GM18909 (cell line): ENCODE data around the gene DDR1.
"Not testable (repeated sequence)": the region's sequence is repeated elsewhere in the genome, so short reads cannot be mapped to it uniquely, and the experiment has no call there.

ENCODE experiments used
- ATAC-seq: cut with Tn5 transposase; IDR thresholded peaks from one replicate; pipeline ENCODE4 v1.9.1; 2021; ENCODE audit warnings: mild to moderate bottlenecking; ENCODE audit not compliant: unreplicated experiment, poor library complexity

The DDR1 gene

DNA sequence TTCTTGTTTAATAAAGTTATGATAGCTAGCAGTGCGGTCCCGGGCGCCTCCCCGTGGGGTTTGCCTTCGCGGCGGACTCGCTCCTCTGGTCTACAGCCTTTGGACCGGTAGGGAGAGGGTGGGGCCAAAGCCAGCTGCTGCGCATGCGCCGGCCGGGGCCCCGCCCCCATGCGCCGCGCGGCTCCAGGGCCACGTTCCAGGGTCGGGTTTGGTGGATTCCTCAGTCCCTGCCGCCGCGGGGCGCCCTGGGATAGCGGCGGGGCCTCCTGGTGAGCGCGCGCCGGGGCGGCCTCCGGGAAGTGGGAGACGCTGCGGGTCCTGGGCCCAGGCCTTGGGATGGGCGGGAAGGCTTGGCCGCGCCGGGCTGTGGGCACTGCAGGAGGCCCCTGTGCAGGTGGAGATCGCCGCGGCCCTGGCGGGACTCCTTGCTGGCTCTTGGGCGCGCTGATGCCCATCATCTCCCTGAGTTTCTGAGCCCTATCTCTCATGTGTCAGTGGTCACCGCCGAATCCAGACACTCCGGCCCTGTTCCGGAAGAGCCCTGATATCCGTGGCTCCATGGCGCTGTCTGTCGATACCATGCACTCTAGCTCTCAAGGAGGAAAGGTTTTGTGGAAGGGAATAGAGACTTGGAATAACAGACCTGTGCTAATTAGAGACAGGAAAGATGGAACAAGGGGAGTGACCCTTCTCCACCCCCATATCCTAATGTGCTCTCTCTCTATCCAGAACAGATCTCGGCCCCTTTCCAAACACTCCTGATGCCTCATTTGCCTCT, 29.9 kb downstream of the DDR1 start, which contains the start of gene VARS2:
Gene VARS2, plus strand, starts transcription at position 163 of the 778 bp plus-strand sequence. Its CDS starts 599 bp downstream, at position 762.
- ATAC-seq = peak; percentile 84

DNA sequence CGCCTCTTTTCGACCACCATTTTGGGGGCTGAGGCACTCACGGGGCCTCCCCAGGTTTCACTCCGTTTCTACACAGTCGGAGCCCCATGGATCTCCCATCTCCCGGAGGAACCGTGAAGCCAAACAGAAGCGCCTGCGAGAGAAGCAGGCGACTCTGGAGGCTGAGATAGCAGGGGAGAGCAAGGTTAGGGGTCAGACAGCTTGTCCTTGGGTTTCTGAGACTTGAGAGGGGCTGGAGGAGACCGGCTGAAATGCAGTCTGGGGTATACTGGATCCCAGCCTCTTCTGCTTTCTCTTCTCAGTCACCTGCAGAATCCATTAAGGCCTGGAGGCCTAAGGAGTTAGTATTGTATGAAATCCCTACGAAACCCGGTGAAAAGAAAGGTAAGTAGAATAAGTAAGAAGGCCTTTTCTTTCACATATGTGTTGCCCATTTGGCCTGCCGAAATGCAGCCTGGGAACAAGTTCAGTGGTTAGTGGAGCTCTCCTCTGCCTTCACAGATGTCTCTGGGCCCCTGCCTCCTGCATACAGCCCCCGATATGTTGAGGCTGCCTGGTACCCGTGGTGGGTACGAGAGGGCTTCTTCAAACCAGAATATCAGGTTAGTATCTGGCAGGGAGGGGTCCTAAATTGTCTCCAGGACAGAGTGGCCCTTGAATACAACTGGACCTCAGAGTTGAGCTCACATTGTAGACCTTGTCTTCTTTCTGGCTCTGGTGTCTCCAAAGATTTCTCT, 30.7 kb downstream of the DDR1 start:
- no peak for ATAC-seq

DNA sequence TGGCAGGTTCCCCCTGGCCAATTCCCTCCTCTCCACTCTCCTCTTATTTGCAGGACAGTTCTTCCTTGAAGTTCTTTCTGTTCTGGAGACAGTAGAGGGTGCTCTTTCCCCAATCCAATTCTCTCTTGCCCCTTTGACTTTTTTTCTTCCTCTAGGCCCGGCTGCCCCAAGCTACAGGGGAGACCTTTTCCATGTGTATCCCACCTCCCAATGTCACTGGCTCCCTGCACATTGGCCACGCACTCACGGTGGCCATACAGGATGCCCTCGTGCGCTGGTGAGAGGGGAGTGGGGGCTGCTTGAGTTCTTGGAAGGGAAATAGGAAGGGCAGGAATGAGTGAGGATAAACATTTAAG, 31.2 kb downstream of the DDR1 start:
- ATAC-seq = no peak

DNA sequence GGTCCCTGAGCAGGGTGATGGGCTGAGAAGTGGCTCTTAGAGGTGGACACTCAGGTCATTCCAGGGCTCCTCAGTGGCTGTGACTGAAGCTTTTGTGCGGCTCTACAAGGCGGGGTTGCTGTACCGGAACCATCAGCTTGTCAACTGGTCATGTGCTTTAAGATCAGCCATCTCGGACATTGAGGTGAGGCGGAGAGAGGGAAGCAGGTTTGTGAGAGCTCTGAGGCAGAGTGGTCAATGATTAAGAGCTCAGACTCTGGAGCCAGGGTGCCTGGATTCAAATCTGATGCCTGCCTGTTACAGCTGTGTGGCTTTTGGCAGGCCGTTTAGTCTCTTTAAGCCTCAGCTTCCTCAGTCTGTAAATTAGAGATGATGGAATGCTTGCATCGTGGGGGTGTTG, 32.7 kb downstream of the DDR1 start:
- no peak for ATAC-seq

DNA sequence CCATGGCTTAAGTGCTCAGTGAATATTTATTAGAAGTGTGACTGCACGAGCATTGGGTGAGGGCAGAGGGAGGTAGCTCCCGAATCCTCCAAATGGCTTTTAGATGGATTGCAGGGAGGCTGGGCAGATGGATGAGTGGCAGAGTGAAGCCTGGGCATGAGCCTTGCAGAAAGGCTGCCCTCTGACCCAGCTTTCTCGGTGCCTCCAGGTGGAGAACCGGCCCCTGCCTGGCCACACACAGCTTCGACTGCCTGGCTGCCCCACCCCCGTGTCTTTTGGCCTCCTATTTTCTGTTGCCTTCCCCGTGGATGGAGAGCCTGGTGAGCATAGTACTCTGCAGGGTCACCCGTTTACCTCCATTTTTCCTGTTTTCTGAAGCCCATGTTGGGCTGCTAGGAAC, 33.2 kb downstream of the DDR1 start:
- no peak for ATAC-seq

DNA sequence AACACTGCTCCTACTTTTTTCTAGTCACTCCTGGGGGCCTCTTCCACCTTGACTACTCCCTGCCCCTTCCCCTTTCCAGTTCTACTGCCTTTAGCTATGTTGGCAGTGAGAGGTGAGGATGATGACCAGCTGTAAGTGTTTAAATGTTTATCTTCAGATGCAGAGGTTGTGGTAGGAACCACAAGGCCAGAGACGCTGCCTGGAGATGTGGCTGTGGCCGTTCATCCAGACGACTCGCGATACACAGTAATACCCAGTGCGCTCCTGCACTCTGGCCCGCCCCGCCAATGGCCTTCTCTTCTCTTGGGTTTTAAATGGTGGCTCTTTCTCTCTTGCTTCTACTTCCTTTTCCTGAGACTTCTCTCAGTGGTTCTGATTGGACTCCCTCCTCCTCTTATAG, 34.4 kb downstream of the DDR1 start:
- no peak for ATAC-seq

DNA sequence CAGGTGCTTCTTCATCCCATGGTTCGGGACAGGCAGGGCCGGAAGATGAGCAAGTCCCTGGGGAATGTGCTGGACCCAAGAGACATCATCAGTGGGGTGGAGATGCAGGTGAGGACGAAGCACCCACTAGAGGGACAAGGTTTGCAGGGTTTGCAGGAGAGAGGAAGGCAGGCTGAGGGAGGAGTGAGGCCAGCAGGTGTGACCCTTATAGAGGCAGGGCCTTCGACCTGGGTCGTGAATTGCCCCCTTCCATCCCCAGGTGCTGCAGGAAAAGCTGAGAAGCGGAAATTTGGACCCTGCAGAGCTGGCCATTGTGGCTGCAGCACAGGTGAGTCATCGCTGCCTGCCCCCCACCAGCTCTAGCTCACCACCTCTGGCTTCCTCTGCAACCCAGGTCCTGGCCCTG, 38.1 kb downstream of the DDR1 start:
- no peak for ATAC-seq

DNA sequence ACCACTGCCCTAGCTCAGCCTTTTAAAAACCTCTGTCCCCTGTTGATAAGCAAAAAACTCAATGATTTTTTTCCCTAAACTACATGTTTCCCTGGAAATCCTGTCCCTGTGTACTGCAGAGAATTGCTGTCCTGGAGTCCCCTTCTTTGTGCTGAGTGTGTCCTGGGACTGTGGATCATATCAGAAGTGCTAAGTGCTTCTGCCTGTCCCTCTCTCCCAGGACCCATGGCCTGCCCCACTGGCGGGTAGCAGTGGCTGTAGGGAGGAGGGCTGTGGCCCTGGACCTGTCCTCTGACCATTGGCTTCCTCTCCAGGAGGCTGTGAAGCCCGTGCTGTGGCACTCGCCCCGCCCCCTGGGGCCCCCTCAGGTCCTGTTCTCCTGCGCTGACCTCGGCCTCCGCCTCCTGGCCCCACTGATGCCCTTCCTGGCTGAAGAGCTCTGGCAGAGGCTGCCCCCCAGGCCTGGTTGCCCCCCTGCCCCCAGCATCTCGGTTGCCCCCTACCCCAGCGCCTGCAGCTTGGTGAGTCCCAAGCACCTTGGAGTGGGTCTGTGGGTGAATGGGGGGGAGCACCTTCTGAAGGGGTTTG, 39.8 kb downstream of the DDR1 start:
- ATAC-seq = not testable (repeated sequence)

DNA sequence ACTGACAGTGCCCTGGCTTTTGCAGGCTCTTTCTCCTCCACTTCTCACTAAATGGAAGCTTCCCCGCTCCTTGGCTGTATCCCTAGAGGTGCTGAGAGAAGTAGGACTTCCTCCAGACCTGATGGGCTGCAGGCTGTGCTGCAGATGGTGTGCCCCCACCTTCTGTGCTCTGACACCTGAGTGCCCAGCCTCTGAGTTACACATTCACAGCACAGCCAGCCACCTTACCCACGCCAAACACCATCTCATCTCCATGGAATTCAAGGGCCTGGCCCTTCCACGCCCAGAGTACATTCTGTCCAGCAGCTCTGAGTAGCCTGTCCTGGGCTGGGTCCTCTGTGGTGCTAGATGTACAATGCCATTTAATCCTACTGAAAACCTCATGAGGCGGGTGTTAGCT, 42.3 kb downstream of the DDR1 start:
- no peak for ATAC-seq

DNA sequence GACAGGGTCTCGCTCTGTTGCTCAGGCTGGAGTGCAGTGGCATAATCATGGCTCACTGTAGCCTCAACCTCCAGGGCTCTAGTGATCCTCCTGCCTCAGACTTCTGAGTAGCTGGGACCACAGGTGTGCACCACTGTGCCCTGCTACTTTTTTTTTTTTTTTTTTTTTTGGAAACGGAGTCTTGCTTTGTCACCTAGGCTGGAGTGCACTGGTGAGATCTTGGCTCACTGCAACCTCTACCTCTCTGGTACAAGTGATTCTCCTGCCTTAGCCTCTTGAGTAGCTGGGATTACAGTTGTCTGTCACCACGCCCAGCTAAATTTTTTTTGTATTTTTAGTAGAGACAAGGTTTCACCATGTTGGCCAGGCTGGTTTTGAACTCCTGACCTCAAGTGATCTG, 42.8 kb downstream of the DDR1 start:
- not testable (repeated sequence) for ATAC-seq

DNA sequence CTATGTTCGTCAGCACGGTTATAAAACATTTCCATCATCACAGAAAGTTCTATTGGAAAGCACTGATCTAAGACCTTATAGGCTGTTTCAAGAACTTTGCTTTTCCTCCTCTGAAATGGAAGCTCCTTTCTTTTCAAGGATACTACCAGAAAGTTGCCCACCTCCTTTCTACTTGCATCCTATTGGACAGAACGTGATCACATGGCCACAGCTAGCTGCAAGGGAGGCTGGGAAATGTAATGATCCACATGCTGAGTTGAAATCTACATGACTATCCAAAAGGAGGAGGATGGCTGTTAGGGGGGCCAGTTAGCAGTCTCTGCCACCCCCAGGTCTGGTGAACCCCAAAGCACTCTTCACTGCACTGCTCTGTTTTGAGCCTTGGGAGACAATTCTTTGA, 44.4 kb downstream of the DDR1 start:
- no peak for ATAC-seq

DNA sequence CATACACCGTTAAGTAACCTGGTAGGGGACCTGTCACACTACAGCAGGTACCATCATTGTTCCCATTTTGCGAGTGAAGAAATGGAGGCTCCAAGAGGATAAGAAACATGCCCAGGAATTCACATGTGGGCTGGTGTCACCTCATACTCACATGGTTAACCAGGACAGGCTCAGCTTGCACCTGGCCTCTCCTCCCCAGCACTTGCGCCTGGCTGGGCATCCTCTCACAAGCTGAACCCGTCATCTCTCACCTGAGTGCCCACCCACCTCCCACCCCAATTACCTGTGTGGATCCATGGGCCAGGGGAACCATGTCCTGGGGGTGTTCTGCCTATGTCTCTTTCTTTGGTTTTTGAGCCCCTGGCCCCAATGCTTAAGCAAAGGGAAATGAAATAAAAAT, 46.2 kb downstream of the DDR1 start:
- no peak for ATAC-seq

DNA sequence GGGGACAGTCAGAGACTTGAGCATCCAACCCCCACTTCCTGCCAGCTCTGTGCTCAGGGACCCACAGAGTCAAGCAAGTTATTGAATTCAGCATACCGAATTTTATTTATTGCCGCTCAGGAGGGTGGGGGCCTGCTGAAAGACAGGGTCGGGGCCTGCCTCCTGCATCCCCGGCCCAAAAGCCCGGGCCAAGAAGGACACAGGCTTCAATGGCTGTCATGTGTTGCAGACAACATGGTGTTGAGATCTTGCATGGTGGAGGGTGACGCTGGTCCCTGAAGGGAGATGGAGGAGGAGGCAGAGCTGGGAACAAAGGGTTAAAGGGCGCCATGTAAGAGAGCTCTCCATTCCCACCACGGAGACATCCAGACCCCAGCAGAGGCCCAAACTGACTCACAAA, 47.0 kb downstream of the DDR1 start:
- ATAC-seq = no peak

DNA sequence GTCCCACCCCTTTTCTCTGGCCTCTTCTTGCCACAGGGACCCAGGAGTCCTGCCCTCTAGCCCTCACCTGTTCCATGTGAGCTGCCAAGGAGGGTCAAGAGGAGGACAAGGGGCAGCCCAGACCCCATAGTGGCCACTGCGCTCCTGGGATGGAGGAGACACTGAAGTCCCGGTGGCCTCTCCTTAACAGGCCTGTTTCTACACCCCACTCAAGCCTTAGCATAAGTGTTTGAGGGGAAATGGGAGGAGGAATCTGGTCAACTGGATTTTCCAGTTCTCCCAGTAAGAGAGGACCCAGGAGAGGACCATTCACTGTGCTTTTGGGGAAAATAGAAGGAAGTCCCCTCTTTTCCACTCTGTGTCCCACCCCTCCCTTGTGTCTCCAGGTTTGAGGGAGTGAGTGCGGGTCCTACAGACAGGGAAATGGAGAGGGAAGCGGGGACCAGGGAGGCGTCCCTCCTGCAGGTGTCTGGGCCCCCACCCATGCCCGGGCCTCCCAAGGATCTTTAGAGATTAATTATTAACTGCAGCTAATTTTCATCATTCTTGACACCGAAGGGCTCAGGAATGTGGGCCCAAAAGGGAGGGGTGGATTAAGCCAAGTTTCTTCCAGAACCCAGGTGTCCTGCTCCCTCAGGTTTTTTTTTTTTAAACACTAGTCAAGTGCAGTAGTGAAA, 47.8 kb downstream of the DDR1 start, which contains the start of gene SFTA2:
Gene SFTA2, minus strand, starts transcription at position 202 of the 677 bp plus-strand sequence. Its CDS starts 74 bp downstream, at position 128.
- no peak for ATAC-seq

DNA sequence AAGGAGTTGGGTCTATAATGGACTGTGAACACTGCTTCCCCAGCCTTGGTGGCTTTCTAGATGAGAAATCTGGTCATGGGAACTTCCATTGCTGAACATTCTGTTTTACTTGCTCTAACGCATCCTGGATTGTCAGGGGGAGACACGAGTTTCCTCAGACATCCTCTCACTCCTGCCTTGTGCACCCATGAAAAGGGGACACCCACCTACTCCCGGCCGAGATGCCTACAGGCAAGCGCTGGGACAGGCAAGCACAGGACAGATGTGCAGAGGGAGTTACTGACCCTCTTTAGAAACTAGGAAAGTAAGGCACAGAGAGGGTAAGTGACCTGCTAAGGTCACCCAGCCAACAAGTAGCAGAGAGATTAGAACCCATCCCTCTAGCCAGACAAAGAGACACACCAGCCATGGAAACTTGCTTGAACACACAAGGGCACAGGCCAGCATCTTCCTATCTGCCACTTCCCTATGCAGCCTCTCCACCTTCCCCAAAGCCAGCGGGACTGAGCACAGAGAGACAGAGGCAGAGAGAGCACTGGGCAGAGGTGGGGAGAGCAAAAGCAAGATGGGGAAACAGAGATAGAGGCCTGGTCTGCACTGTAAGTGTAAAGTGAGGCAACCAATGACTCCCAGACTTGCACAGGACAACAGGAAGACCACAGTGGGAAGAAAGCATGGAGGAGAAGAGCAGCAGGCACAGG, 48.5 kb downstream of the DDR1 start:
- ATAC-seq = no peak

DNA sequence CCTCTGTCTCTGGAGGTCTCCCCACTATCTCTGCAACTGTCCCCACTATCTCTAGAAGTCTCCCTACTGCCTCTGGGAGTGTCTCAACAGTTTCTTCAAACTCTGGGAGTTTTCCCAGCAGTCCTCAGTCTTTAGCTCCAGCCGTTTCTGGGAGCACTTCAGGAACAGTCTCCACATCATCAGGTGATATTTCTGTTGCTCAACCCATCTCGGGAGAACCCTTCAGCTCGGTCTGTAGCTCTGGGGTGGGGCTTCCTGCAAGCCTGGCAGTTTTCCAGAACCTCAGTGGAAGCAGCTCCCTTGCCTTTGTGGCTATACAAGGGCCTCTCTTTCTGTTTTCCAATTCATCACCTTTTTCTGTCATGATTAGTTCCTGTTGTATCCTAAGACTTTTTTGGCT, 50.7 kb downstream of the DDR1 start:
- ATAC-seq = no peak

DNA sequence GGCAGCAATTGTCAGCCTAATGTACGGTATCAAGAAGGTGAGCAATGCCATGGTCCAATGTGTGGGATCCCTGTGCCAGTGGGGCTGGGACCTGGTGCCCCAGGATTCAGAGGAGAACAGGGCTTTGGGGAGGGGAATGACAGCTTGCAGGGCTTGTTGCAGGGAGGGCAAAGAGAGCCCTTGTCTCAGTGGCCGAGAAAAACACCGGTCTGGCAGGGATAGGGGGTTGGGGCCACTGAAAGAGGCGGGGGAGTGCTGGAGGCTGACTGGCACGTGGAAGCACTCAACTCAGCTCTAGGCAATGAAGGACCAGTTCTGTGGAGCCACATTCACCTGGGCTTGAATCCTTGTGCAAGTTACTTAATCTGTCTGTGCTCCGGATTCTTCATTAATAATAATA, 52.9 kb downstream of the DDR1 start:
- no peak for ATAC-seq

DNA sequence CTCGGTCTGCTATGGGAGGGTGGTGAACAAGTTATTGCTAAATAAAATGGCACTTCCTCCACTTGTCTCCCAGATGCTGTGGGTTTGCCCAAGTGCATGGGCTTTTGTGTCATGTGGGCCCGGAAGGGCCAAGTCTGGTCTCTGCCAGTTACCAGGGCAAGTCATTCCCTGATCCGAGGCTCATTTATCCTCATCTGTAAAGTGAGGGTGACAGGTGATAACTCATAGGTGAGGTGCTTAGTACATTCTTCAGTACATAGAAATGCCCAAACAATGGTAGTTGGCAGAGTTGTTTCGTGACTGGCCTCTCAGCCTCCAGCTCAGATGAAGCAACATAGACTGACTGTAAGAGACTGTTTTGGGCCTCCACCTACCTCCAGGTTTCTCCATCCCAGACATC, 54.4 kb downstream of the DDR1 start:
- ATAC-seq = no peak

DNA sequence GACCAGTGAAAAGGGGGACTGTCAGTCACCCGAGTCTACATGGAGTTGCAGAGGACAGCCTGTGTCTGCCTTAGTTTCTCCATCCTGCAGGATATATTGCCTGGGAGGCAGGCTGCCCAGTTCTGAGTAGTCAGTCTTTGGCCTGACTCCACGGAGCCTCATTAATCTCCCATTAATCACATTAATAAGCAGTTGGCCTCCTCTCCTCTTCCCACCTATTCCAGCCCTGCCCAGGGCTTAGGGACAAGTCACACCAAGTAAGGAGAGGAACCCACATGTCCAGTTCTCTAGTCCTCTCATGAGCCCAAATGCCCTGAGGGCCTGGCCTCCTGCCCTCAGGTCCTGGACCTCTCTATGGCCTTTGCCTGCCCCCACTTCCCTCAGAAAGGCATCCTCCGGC, 55.2 kb downstream of the DDR1 start:
- ATAC-seq = no peak

DNA sequence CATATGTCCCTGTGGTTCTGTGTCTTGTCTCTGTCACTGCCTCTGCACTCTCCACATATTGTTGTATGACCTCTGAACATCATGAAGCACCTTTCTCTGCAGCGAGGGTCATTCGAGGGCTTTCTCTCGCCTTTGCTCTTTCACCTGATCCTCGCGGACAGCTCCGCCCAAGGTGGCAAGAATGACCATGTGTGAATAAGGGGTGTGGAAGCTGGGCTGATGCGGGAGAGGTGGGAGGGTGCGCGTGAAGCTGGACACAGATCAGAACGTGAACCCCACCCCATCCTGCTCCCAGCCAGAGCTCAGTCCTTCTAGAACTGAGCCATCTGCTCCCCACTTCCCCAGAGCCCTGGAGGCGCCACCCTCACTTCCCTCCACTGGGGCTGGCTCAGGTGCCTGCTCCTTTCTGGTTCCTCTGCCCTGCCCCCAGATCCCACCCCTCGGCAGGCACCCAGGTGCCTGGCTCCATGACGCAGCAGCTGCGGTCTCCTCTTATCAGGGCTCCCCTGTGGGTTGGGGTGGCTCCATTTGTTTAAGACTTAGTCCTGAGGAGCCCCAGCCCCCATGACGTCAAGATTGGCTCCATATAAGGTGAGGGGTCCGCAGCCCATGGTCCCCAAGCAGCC, 56.2 kb downstream of the DDR1 start, which contains the start of gene MUCL3:
Gene MUCL3, plus strand, starts transcription at position 613 of the 626 bp plus-strand sequence. CDS start 27 bp downstream, outside the sequence.
- ATAC-seq = no peak
